Keratinocyte (primary cell): ENCODE measurements around the gene GJB4. TPM values are rescaled to one million over a fixed set of nuclear protein-coding genes. Genes with fewer than 3 reads are reported as not detected.

Source experiments
- DNase-seq: peaks from one replicate; pipeline ENCODE4 v3.0.0-alpha.2; 2011; ENCODE audit warnings: low read depth, missing footprints, low spot score
- FAIRE-seq: peaks from 2 replicates; lab custom pipeline; 2011; peaks lifted over from hg19 to GRCh38; lab: Jason Lieb, UNC
- H2AFZ ChIP-seq: 2 replicates; pipeline ENCODE4 v1.6.0; 2012; ENCODE audit warnings: low read length, control low read depth, inconsistent platforms; ENCODE audit not compliant: control insufficient read depth
- H3K27ac ChIP-seq: 2 replicates; pipeline ENCODE4 v1.5.1; 2011; ENCODE audit warnings: low read length; ENCODE audit not compliant: control insufficient read depth, insufficient read depth
- H3K27me3 ChIP-seq: 3 replicates; pipeline ENCODE4 v1.6.0; 2011; ENCODE audit warnings: low read length; ENCODE audit not compliant: control insufficient read depth, insufficient read depth; ENCODE audit errors: extremely low read depth
- H3K36me3 ChIP-seq, 2 experiments: 2 replicates in 1 of 2; 3 replicates in 1 of 2; pipeline ENCODE4 v1.5.1; 2011; ENCODE audit warnings: low read length in 2 of 2, mild to moderate bottlenecking in 1 of 2; ENCODE audit not compliant: control insufficient read depth in 2 of 2, insufficient read depth in 2 of 2; ENCODE audit errors: extremely low read depth in 1 of 2
- H3K4me1 ChIP-seq: 3 replicates; pipeline ENCODE4 v1.5.1; 2011; ENCODE audit warnings: low read length; ENCODE audit not compliant: control insufficient read depth, insufficient read depth; ENCODE audit errors: extremely low read depth
- H3K4me2 ChIP-seq: 3 replicates; pipeline ENCODE4 v1.6.0; 2011; ENCODE audit warnings: low read depth, low read length; ENCODE audit not compliant: control insufficient read depth, insufficient read depth; ENCODE audit errors: extremely low read depth
- H3K4me3 ChIP-seq, 3 experiments: fragments of 200-600 bp in 1 of 3; sonication (generic) in 1 of 3; 2 replicates in 2 of 3; 3 replicates in 1 of 3; pipeline ENCODE4 v1.5.1; 2011 to 2016; ENCODE audit warnings: low read length in 3 of 3, mild to moderate bottlenecking in 3 of 3, control low read depth in 2 of 3, inconsistent platforms in 1 of 3, low read depth in 1 of 3, mixed read lengths in 1 of 3, mixed run types in 1 of 3, moderate library complexity in 1 of 3; ENCODE audit not compliant: control insufficient read depth in 2 of 3, insufficient read depth in 2 of 3; ENCODE audit errors: extremely low read depth in 1 of 3
- H3K79me2 ChIP-seq: 2 replicates; pipeline ENCODE4 v1.6.0; 2012; ENCODE audit warnings: low read length; ENCODE audit not compliant: control insufficient read depth, insufficient read depth
- H3K9ac ChIP-seq: 3 replicates; pipeline ENCODE4 v1.6.0; 2011; ENCODE audit warnings: low read length; ENCODE audit not compliant: control insufficient read depth, insufficient read depth; ENCODE audit errors: extremely low read depth
- H3K9me1 ChIP-seq: 3 replicates; pipeline ENCODE4 v1.6.0; 2011; ENCODE audit warnings: low read length; ENCODE audit not compliant: control insufficient read depth, insufficient read depth; ENCODE audit errors: extremely low read depth
- H3K9me3 ChIP-seq: 2 replicates; pipeline ENCODE4 v1.5.1; 2012; ENCODE audit warnings: low read depth, low read length; ENCODE audit not compliant: control insufficient read depth
- H4K20me1 ChIP-seq: 3 replicates; pipeline ENCODE4 v1.6.0; 2011; ENCODE audit warnings: low read length; ENCODE audit not compliant: control insufficient read depth, insufficient read depth; ENCODE audit errors: extremely low read depth
- CTCF ChIP-seq, 3 experiments: IDR thresholded peaks in 1 of 3; conservative IDR thresholded peaks in 1 of 3; optimal IDR thresholded peaks in 1 of 3; 2 replicates in 2 of 3; 3 replicates in 1 of 3; pipeline versions ENCODE3 to v1.5.1; 2011; ENCODE audit warnings: low read length in 3 of 3, mild to moderate bottlenecking in 3 of 3, moderate library complexity in 2 of 3, control low read depth in 1 of 3, inconsistent platforms in 1 of 3; ENCODE audit not compliant: insufficient read depth in 2 of 3; ENCODE audit errors: extremely low read depth in 1 of 3
- EZH2 ChIP-seq: IDR thresholded peaks from one replicate; pipeline ENCODE4 v1.6.1; 2012; ENCODE audit warnings: inconsistent platforms, mild to moderate bottlenecking, low read length, moderate library complexity
- dilution Hi-C: fragments of 300-500 bp; cut with MboI; formaldehyde crosslinking; loops from one replicate; pipeline ENCODE4 v1.7.0; 2020; ENCODE audit warnings: low sequenced_read_pairs; ENCODE audit not compliant: extremely low pct_ligation_motif_present
- polyA plus RNA-seq, 5 experiments: library from polyadenylated mRNA; depleted of rRNA in 3 of 5; stranded (reverse) in 3 of 5; stranded (forward) in 1 of 5; unstranded in 1 of 5; fragments of >200 nt; gene quantifications; 1 replicate in 1 of 5; 2 replicates in 3 of 5; 3 replicates in 1 of 5; pipeline versions ENCODE4 v1.2.1 to v1.2.3, GENCODE V29; 2011 to 2012; ENCODE audit warnings: missing spikeins in 2 of 5, low read depth in 1 of 5, low replicate concordance in 1 of 5

The GJB4 gene
- polyA plus RNA-seq, 1 donor (not counting 4 experiments of a cell fraction or from before 2014, with no cell fraction given), result 18.1 TPM

GRCh38 chr1:34784751-34785221 is 25.2 kb downstream of the GJB4 start:
- Histone ChIP-seq H3K4me3 (no peak overlapping the region), H4K20me1 (peaks cover 23% of the 10 kb centered on the region), H3K79me2 (peaks cover 52% of the 10 kb centered on the region), H3K36me3 (peaks cover 15 to 35% of the 10 kb centered on the region in 2 experiments), H3K4me1 (peaks cover 44% of the 10 kb centered on the region), H3K27me3 (no peaks in the 10 kb centered on the region), H3K27ac (no peak overlapping the region), H2AFZ (no peak overlapping the region), H3K9ac (no peak overlapping the region), H3K4me2 (peak overlapping the region; percentile 90), H3K9me3 (no peaks in the 10 kb centered on the region), H3K9me1 (peaks cover 2% of the 10 kb centered on the region)
- no peak for DNase-seq
- dilution Hi-C loops, result no loop called here
- no peak for FAIRE-seq
- TF ChIP-seq EZH2, result no peak

GRCh38 chr1:34785231-34785874 is 25.8 kb downstream of the GJB4 start:
- H3K4me1 ChIP-seq, result peaks cover 38% of the 10 kb centered on the region

More at GRCh38 chr1:34785231-34785874, 25.8 kb downstream of the GJB4 start:
- no peak overlapping the region for H3K9ac ChIP-seq
- peaks cover 2% of the 10 kb centered on the region for H3K9me1 ChIP-seq
- no peaks in the 10 kb centered on the region for H3K9me3 ChIP-seq
- peaks cover 23% of the 10 kb centered on the region for H4K20me1 ChIP-seq
- no peak overlapping the region for H2AFZ ChIP-seq
- FAIRE-seq, result no peak
- H3K4me2 ChIP-seq, result no peak overlapping the region
- TF ChIP-seq EZH2, result no peak
- no peak for TF ChIP-seq CTCF (optimal IDR thresholded peaks at IDR 0.05 in 1 of 3, IDR thresholded peaks at IDR 0.05 in 1 of 3, conservative IDR thresholded peaks at IDR 0.05 in 1 of 3; ENCODE audit: extremely low read depth in 1 of 3, insufficient read depth in 2 of 3, low read length in 3 of 3)
- H3K27me3 ChIP-seq, result peaks cover 1% of the 10 kb centered on the region
- H3K79me2 ChIP-seq, result peaks cover 52% of the 10 kb centered on the region
- DNase-seq, result no peak
- H3K4me3 ChIP-seq, result no peak overlapping the region
- peaks cover 15 to 35% of the 10 kb centered on the region in 2 experiments for H3K36me3 ChIP-seq
- no peak overlapping the region for H3K27ac ChIP-seq
- dilution Hi-C loops, result no loop called here
